ENCODE data around the gene CAMTA1.

Gene CAMTA1

GRCh38 chr1:7248549-7249199 is 463.4 kb downstream of the CAMTA1 start:
- no peak for DNase-seq

GRCh38 chr1:7249516-7249915 is 464.3 kb downstream of the CAMTA1 start:
- DNase-seq, result no peak

- DNase-seq, result no peak
Measured at GRCh38 chr1:7250176-7250575, 464.9 kb downstream of the CAMTA1 start.

GRCh38 chr1:7250597-7251453 is 465.6 kb downstream of the CAMTA1 start:
- no peak for DNase-seq

GRCh38 chr1:7251454-7251800 is 466.2 kb downstream of the CAMTA1 start:
- no peak for DNase-seq

- no peak for DNase-seq
Measured at GRCh38 chr1:7252411-7253117, 467.3 kb downstream of the CAMTA1 start.

- no peak for DNase-seq
Measured at GRCh38 chr1:7253118-7253480, 467.8 kb downstream of the CAMTA1 start.

- no peak for DNase-seq
Measured at GRCh38 chr1:7253988-7254587, 468.8 kb downstream of the CAMTA1 start.

GRCh38 chr1:7255303-7256058 is 470.2 kb downstream of the CAMTA1 start:
- DNase-seq, result no peak

- no peak for DNase-seq
Measured at GRCh38 chr1:7256526-7256925, 471.3 kb downstream of the CAMTA1 start.

GRCh38 chr1:7257225-7257624 is 472.0 kb downstream of the CAMTA1 start:
- no peak for DNase-seq

GRCh38 chr1:7258589-7259135 is 473.4 kb downstream of the CAMTA1 start:
- no peak for DNase-seq

GRCh38 chr1:7259955-7260354 is 474.7 kb downstream of the CAMTA1 start:
- DNase-seq, result no peak

- DNase-seq, result no peak
Measured at GRCh38 chr1:7261490-7261889, 476.2 kb downstream of the CAMTA1 start.

GRCh38 chr1:7262611-7263010 is 477.4 kb downstream of the CAMTA1 start:
- DNase-seq, result no peak

GRCh38 chr1:7263021-7263960 is 478.0 kb downstream of the CAMTA1 start:
- no peak for DNase-seq

- no peak for DNase-seq
Measured at GRCh38 chr1:7264101-7264500, 478.8 kb downstream of the CAMTA1 start.

- DNase-seq, result no peak
Measured at GRCh38 chr1:7265771-7266371, 480.6 kb downstream of the CAMTA1 start.

- no peak for DNase-seq
Measured at GRCh38 chr1:7266561-7266960, 481.3 kb downstream of the CAMTA1 start.

- DNase-seq, result no peak
Measured at GRCh38 chr1:7267493-7267892, 482.2 kb downstream of the CAMTA1 start.

GRCh38 chr1:7268983-7269382 is 483.7 kb downstream of the CAMTA1 start:
- no peak for DNase-seq
